GM18870 (cell line): ENCODE measurements around the gene HHAT.
A peak's percentile ranks its signal among the peaks of the same experiment; 100 is the strongest.

Experiments
- ATAC-seq: cut with Tn5 transposase; IDR thresholded peaks from one replicate; pipeline ENCODE4 v1.9.1; 2021; ENCODE audit warnings: moderate library complexity; ENCODE audit not compliant: unreplicated experiment

The HHAT gene

GRCh38 chr1:210531475-210532222, 202.9 kb downstream of the HHAT start:
- no peak for ATAC-seq

GRCh38 chr1:210532223-210532598, 203.5 kb downstream of the HHAT start:
- ATAC-seq = no peak

DNA sequence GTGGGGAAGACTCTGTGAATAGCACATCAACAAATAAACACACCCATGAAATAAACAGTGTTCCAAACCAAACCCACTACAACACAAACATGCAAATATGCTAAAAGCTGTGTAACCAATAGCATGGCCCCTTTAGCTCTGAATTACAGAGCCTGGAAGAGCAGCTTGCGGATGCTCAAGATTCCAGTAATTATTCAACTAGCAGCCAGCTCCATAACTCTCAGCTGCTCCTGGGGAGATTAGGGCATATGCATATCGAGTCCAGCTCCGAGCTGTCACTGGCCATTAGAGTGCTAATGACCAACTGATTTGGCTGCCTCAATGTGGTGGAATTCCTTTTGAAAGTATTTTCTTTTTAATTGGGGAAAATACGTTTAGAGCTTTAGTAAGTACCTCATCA, 207.1 kb downstream of the HHAT start:
- no peak for ATAC-seq

DNA sequence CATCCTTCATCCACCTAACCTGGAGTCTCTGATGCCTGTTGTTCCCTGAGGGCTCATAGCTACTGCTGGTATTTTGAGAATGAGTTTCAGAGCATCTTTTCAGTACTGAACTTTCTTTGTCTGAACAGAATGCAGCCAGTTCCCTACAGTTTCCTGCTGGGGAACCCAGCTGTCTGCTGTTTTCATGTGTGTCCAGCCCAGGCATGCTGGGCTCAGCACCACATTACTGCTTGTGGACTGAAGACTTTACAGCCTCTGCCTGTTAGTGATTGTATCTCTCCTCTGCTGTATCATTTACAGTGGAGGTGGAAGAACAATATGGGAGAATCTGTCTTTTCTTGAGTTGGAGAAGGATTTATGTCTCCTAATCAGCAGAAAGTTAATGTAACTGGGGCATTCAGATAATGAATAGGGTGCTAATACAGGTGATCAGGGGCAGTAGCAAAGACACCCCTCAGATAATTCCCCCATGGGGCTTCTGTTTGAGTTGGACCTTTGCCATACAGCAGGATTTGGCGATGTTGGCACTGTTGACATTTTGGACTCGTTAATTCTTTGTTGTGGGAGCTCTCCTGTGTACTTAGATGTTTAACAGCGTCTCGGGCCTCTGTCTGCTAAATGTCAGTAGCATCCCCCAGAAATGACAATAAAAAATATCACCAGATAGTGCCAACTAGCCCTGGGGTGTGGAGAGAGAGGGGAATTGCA, 207.7 kb downstream of the HHAT start:
- ATAC-seq = no peak

DNA sequence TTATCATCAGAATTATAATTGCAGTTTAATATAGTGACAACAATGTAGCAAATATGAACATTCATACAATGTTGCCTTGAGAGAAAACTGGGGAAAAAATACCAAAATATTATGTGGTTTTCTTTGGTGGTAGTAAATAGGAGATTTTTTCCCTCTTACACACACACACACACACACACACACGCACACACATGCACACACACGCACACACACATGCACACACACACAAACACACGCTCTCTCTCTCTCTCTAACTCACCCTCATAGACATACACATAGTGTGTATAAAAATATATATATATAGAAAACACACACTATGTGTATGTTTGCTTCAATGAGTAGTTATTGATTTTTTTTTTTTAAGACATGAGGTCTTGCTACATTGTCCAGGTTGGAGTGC, 211.6 kb downstream of the HHAT start:
- no peak for ATAC-seq

- ATAC-seq = no peak
These were observed 213.1 kb downstream of the HHAT start for GRCh38 chr1:210541680-210542358.

- no peak for ATAC-seq
These were observed 223.2 kb downstream of the HHAT start for GRCh38 chr1:210551899-210552298.

GRCh38 chr1:210553711-210554110, 225.0 kb downstream of the HHAT start:
- ATAC-seq = no peak

- ATAC-seq = no peak
These were observed 225.7 kb downstream of the HHAT start for GRCh38 chr1:210554382-210554781.

GRCh38 chr1:210556475-210556874, 227.8 kb downstream of the HHAT start:
- ATAC-seq = no peak

- no peak for ATAC-seq
These were observed 228.8 kb downstream of the HHAT start for GRCh38 chr1:210557426-210558077.

GRCh38 chr1:210558302-210558701, 229.6 kb downstream of the HHAT start:
- ATAC-seq = no peak

DNA sequence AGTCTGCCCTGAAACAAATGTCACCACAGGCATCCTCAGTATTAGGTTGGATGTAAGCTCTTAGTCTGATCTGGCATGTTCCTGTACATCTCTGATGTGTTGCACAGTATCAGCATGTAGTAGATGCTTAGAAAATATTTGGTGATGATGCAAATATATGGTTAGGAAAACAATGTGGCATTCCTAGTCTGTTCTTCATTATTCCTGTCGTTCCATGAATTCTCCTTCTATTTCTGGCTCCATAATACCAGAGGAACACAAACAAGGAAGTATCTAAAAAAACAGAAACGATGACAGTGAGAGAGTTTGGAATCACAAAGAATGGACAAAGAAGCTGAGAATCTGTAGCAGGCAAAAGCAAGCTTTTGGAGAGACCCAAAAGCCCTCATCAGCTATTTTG, 236.6 kb downstream of the HHAT start:
- no peak for ATAC-seq

- ATAC-seq = no peak
These were observed 239.9 kb downstream of the HHAT start for GRCh38 chr1:210568631-210569030.

GRCh38 chr1:210570116-210570515, 241.4 kb downstream of the HHAT start:
- no peak for ATAC-seq

- no peak for ATAC-seq
These were observed 242.9 kb downstream of the HHAT start for GRCh38 chr1:210571356-210572284.

GRCh38 chr1:210573141-210573540, 244.4 kb downstream of the HHAT start:
- ATAC-seq = no peak

- ATAC-seq = no peak
These were observed 253.7 kb downstream of the HHAT start for GRCh38 chr1:210582205-210582970.

DNA sequence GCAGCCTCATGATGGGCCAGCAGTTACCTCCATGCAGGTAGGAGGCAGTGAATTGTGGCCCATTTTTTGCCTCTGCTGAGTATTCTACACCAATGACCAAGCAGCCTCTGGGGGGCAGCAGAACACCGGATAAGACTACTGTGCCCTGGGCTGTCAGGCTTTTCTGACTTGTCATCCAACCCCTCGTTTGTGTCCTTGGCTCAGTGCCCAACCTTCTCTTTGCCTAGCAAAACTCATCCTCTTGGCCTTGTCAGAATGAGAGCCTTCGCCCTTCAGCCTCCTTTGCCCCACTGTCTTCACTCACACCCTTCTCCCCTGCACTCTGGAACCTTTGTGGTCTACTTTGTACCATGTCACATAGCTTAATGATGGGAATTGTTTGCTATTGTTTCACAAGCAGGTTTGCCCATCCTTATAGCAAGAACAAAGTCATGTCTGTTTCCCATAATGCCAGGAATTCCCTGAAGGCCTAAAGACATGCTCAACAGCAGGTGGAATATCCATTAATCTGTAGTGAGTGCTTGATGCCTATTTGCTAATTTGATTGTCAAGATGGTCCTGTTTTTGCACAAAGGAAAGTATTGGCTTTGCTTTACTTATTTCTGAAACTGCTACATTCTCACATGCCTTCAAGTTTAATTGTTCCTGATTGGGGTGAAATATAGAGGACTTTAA, 255.9 kb downstream of the HHAT start:
- peak; percentile 83 for ATAC-seq
